Activated CD4-positive, CD25-positive, alpha-beta regulatory T cell treated with anti-CD3 and anti-CD28 coated beads, Interleukin-2, amount 50 U/mL, for 16 hours (primary cell): ENCODE data around the gene ZNF586.
A peak's percentile ranks its signal among the peaks of the same experiment; 100 is the strongest.
"Not testable (repeated sequence)": the region's sequence is repeated elsewhere in the genome, so short reads cannot be mapped to it uniquely, and the experiment has no call there.

Experiments used
- DNase-seq: peaks from one replicate; pipeline ENCODE4 v3.0.0-alpha.2; 2020; ENCODE audit warnings: low read depth, low spot score

ZNF586 gene

DNA sequence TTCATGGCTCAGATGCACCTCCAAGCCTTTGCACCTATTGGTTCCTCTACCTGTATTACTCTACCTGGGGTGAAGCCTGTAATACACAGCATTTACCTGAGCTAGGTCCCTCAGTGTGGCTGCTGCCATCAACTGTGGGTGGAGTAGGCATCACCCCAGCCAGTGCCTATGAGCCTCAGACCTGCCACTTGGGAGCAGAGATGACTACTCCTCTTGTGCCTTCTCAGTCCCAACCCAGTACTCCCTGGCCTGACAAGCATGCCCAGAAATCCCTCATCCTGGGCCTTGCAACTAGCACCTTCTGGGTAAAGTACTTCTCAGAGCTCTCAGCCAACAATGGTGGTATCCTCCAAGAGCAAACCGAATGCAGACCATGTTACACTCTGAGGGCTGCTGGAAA lies 27.1 kb downstream of the ZNF586 start:
- not testable (repeated sequence) for DNase-seq

DNA sequence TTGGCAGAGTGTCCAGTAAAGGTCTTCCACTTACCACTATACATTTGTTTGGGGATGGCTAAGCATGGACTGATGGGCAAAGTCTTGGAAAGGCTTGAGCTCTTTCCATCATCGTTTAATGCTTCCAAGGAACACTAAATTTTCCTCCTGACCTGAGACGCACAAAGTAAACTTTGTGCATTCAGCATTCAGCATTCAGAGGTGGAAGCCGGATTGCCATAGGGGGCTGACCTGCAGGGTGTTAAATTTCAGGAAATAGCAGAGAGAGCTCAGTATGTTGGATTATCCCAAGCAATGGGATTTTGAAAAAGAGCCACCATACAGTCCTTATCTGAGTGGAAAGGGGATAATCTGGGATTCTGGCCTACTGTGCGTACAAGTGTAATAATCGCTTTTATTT lies 31.2 kb downstream of the ZNF586 start:
- no peak for DNase-seq

DNA sequence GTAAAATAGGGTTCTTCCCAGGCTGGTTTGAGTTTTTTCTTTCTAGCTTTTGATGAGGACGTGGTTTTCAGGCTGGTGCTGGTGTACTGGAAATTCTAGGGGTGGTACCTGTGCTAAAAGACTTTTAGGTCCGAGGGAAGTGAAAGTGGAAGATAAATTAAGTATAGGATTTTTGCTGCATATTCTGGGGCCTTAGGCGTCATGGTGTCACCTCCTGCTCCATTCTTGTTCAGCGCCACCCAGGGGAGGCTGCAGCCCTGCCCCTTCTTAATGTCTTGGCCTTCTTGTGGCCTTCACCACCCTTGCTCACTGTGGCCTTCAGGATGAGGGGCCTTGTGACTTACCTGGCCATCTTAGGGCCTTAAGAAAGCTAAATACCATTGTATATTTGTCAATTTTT lies 32.8 kb downstream of the ZNF586 start:
- DNase-seq = no peak

DNA sequence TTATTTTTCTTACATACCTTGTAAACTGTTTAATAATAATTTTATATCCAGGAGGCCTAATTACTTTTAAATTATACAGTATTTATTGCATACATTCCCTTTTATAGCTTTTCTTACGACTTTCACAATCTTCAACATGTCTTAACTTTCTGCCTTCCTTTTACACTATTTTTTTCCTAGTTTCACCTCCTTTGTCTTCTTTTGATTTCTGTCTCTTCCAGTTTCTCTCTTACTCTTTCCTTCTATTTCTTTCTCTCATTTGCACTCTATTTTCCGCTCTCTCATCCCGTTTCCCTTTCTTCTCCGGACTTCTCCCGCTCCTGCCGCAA lies 33.8 kb downstream of the ZNF586 start:
- no peak for DNase-seq

DNA sequence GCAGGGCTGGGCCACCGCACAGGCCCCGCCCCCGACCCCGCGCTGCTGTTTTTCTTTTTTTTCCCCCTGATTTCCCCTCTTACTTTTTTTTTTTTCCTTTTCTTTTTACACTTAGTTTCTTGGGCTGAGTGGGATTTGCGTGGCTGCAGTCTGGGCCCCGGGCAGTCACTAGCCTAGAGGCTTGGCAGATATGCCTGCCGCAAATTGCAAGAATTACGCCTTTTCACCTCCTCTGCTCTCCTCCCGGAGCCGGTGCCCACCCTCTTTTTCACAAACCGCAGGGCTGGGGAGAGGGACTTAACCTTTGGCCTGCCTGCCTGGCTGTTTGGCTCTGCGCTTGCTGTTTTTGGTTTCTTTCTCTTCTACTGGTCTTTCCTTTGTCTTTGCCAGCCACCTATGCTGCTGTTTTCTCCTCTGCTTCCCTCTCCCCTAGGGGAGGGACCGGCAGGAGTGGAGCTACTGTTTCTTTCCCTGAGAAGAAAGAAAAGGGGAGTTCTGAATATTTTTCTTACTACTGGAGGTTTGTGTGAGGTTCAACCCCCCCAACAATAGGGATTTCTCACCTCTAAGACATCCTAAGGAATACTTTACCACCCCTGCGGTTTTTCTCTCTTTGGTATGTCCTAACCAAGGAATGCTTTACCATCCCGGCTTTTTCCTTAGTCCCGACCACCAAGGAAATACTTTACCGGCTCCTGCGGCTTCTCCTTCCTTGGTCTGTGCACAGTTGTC lies 34.3 kb downstream of the ZNF586 start:
- no peak for DNase-seq

DNA sequence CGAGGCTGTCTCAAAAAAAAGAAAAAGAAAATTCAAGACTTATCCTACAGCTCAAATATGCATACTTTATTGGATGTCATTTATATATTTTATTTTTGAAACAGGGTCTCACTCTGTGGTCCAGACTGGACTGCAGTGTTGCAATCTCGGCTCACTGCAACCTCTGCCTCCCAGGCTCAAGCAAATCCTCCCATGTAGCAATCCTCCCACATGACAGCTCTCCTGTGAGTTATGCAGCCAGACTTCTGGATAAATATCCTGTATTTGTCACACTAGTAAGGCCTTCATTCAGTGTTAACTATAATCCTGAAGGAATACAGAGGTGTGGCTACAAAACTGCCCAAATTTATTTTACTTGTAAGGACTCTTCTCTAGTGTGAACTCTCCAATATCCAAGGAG lies 38.1 kb downstream of the ZNF586 start:
- no peak for DNase-seq

DNA sequence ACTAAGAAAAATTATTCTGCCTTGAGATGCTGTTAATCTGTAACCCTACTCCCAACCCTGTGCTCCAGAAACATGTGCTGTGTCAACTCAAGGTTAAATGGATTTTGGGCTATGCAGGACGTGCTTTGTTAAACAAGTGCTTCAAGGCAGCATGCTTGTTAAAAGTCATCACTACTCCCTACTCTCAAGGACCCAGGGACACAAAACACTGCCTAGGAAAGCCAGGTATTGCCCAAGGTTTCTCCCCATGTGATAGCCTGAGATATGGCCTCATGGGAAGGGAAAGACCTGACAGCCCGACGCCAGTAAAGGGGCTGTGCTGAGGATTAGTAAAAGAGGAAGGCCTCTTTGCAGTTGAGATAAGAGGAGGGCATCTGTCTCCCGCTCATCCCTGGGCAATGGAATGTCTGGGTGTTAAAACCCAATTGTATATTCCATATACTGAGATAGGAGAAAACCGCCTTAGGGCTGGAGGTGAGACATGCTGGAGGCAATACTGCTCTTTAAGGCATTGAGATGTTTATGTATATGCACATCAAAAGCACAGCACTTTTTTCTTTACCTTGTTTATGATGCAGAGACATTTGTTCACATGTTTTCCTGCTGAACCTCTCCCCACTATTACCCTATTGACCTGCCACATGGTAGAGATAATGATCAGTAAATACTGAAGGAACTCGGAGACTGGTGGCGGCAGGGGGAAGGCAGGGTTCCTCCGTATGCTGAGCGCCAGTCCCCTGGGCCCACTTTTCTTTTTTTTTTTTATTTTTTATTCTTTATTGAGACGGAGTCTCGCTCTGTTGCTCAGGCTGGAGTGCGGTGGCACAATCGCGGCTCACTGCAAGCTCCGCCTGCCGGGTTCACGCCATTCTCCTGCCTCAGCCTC lies 41.2 kb downstream of the ZNF586 start:
- not testable (repeated sequence) for DNase-seq

DNA sequence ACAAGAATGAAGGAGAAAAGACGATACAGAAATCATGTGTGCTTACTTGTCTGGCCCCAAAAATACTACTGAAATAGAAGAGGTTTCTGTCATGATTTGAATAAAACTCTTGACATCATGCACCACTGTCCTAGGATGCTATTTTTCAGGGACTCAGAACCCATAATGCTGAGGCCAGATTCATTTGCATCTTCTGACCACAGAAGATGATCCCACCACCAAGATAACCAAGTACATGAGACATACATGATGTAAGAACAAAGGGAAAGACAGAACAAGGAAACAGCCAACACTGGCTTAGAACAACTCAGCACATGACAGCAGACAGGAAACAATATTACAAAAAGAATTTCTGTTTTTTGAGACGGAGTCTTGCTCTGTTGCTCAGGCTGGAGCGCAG lies 42.8 kb downstream of the ZNF586 start:
- DNase-seq = no peak

DNA sequence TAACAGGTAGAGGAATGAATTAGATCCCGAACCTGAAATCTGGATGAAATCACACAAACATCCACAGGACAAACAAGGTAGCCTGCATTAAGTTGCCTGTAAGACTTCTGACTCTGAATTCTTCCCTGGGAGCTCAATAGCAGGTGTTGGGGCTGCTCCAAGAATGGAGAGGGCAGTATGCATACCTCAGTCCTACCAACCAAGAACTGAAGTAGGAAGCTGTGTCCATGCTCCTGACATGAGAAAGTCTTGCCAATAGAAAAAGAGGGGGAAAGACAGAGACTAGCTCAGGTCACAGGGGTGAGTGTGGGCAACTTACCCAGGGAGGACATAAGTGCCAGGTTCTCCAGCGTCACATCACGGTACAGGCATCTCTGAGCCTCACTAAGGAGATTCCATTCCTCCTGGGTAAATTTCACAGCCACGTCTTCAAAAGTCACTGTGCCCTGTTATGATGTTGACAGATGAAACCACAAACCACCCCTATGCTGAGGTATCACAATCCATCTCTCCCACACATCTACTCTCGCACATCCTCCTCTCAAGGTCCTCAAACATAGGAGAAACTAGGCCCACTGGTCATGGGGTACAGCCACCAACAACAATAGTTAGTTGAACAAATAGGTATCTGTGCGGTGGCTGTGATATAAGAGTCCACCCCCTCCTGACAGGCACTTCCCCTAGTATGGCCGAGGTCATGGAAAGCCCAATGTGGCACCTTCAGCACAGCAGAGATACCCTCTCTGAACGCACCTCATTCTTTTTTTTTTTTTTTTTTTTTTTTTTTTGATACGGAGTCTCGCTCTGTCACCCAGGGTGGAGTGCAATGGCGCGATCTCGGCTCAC lies 43.7 kb downstream of the ZNF586 start:
- DNase-seq = not testable (repeated sequence)

DNA sequence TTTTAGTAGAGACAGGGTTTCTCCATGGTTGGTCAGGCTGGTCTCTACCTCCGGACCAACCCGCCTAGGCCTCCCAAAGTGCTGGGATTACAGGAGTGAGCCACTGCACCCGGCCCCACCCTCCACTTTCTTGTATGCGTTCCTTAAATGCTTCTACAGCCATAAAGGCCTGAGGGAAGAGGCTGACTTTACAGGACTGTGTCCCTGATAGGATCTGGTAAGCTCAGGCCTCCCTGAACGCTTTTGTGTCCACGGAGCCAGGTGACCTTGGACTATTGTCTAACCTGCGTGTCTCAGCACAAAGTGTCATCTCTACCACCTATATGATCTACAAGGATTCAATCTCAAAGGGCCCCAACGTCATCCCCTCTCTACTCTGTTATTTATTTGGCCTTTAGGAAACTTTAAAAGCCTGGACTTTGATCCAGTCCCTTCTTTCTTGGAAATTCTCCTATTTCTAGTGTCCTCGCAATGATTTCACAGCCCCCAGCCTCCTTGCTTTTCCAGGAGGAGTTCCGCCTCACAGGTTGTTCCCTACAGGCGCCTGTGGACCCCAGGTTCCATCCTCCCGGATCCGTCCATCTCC lies 44.5 kb downstream of the ZNF586 start:
- DNase-seq = no peak

DNA sequence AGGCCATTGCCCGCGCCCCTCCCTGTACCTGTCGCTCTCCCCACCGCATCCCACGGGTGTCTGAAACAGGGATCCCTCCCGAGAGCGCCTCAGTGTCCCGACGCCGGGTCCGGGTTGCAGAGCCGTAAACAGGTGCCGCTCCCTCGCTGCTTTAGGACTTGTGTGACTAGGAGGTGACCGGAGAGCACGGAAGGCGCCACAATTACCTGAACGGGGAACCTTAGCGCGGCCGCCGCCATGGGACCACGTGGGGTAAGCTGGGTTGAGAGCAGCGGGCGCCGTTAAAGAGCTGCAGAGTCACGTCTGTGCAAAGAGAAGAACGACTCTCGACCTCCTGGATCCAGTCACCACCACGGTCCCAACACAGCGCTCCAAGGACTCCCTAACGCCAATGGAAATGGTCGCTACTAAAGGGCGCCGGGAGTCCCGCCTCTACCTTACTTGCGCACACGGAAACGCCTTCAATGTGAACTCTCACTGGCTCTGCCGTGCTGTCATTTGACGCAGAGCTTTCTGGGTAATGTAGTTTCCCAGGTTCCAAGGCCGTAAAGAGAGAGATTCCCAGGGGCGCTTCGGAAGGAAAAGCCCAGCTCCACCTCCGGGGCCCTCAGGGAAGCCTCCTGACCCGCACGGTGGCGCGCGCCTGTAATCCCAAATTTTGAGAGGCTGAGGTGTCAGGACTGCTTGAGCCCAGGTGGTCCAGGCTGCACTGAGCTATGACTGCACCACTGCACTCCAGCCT lies 45.2 kb downstream of the ZNF586 start, which contains the start of gene ZNF552:
TSS of gene ZNF552 (minus strand) at position 409 of the 742 bp plus-strand sequence. CDS start at position 239, 170 bp downstream.
- DNase-seq = peak; percentile 57

DNA sequence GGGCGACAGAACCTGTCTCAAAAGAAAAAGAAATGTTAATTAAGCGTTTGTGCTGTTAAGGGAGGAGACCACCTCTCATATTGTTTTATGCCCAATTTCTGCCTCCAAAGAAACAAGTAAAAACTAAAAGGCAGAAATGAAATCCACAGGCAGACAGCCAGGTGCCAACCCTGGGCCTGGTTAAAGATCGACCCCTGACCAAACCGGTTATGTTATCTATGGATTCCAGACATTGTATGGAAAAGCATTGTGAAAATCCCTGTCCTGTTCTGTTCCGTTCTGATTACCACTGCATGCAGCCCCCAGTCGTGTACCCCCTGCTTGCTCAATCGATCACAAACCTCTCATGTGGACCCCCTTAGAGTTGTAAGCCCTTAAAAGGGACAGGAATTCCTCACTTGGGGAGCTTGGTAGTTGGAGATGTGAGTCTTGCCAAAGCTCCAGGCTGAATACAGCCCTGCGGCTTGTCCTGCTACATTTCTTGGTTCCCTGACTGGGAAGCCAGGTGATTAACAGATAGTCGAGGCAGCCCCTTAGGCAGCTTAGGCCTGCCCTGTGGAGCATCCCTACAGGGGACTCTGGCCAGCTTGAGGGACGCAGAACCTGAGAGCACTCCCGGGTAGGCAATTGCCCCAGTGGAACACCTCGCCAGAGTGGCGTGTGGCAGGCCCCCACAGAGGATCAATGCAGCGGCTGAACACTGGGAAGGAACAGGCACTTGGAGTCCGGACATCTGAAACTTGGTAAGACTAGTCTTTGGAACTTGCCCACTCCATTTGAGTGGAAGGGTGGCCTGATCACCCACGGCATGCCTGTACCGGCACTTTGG lies 46.0 kb downstream of the ZNF586 start:
- DNase-seq = no peak

DNA sequence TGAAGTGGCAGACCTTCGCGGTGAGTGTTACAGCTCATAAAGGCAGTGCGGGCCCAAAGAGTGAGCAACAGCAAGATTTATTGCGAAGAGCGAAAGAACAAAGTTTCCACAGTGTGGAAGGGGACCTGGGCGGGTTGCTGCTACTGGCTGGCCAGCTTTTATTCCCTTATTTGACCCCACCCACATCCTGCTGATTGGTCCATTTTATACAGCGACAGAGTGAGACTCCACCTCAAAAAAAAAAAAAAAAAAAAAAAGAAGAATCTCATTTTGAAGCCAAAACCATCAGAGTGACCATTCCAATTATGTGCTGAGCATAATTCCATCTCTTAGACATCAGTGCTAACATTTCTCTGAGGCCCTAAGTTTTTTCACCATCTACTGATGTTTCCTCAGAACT lies 47.2 kb downstream of the ZNF586 start:
- no peak for DNase-seq

DNA sequence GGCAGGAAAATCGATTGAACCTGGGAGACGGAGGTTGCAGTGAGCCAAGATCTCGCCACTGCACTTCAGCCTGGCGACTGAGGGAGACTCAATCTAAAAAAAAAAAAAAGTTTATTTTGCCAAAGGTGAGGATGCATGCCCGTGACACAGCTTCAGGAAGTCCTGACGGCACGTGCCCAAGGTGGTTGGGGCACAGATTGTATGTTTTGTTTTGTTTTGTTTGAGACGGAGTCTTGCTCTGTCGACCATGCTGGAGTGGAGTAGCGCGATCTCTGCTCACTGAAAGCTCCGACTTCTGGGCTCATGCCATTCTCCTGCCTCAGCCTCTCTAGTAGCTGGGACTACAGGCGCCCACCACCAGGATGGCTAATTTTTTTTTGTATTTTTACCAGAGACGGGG lies 48.5 kb downstream of the ZNF586 start:
- no peak for DNase-seq

DNA sequence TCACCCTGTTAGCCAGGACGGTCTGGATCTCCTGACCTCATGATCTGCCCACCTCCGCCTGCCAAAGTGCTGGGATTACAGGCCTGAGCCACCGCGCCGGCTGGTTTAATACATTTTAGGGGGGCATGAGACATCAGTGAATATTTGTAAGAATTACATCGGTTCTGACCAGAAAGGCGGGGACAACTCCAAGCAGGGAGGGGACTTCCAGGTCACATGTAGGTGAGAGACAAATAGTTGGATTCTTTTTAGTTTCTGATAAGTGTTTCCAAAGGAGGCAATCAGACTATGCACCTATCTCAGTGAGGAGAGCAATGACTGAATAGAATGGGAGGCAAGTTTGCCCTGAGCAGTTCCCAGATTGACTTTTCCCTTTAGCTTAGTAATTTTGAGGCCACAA lies 48.9 kb downstream of the ZNF586 start:
- no peak for DNase-seq

DNA sequence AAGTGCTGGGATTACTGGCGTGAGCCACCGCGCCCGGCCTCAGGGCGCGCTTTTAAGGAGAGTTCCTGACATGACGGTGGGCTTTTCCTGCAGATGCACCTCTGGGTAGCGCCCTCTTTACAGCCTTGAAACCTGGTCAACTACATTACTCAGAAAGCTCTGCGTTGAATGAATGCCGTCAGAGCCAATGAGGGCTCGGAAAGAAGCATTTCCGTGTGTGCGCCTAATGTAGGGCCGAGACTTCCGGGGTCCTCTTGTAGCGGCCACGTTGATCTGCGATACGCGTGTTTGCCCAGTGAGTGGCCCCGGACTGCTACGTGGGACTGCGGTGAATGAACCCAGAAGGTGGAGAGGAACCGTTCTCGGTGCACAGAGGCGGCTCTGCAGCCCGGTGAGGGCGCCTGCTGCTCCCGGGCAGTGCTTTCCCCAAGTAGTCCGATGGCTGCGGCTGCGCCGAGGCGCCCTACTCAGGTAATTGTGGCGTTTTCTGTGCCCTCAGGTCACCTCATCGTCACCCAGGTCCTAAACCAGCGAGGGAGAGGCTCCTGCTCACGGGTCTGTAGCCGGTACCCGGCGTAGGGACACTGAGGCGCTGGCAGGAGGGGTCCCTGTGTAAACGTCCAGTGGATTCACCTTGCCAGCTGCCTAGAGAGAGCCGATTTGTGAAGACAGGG lies 50.1 kb downstream of the ZNF586 start:
- DNase-seq = peak; percentile 68

DNA sequence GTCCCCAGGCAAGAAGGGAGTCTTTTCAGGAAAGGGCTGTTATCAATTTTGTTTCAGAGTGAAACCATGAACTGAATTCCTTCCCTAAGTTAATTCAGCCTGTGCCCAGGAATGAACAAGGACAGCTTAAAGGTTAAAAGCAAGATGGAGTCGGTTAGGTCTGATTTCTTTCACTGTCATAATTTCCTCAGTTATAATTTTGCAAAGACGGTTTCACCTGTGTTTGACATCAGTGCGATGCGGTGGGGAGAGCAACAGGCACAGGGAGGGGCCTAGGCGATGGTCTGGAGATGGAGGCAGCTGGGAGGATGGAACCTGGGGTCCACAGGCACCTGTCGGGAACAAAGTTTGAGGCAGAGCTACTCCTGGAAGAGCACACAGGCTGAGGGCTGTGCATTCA lies 51.1 kb downstream of the ZNF586 start:
- no peak for DNase-seq

DNA sequence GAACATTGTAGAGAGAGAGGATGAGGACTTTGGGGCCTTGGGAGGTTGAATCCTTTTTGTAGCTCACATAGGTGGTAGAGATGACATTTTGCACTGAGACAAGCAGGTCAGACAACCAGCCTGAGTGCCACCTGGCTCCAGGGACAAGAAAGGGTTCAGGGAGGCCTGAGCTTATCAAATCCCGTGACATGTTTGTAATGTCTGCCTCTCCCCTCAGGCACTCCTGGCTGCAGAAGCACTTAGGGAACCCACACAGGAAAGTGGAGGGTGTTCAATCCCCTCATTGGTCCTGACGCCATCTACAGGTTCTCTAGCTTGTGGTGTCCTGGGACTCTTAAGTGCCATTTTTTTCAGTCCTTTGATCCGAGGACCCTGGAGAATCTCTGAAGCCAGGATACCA lies 51.6 kb downstream of the ZNF586 start:
- not testable (repeated sequence) for DNase-seq

DNA sequence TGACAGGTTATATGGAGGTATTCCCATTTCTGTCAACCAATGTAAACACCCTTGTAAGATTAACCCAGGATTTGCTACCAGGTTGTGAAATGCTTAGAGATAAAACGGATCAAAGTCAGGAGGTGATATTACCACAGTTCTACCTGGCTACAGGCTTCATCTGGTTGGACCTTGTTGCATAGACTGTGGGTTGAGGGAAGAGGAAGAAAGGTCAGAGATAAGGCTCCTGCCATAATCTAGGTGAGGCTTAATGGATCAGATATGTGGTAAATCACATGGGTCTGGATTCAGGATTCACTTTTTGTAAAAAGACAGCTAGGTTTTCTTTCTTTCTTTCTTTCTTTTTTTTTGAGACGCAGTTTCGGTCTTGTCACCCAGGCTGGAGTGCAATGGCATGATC lies 52.0 kb downstream of the ZNF586 start:
- DNase-seq = not testable (repeated sequence)
